GM12891 (cell line): ENCODE data around the gene GNRH2.
"Not testable (repeated sequence)": the region's sequence is repeated elsewhere in the genome, so short reads cannot be mapped to it uniquely, and the experiment has no call there.

Experiments
- DNase-seq: peaks from one replicate; pipeline ENCODE4 v3.0.0; 2011; ENCODE audit warnings: low spot score; ENCODE audit not compliant: insufficient read length
- FAIRE-seq: peaks from 2 replicates; lab custom pipeline; 2011; peaks lifted over from hg19 to GRCh38; lab: Jason Lieb, UNC
- PAX5 ChIP-seq: IDR thresholded peaks from 2 replicates; pipeline ENCODE4 v1.6.1; 2011; ENCODE audit warnings: low read length, moderate library complexity, mild to moderate bottlenecking; ENCODE audit not compliant: insufficient read depth, severe bottlenecking
- POLR2A ChIP-seq: IDR thresholded peaks from 2 replicates; pipeline ENCODE4 v1.6.1; 2011; ENCODE audit warnings: low read depth, low read length, control low read depth
- POLR2AphosphoS5 ChIP-seq: IDR thresholded peaks from 2 replicates; pipeline ENCODE4 v1.6.1; 2011; ENCODE audit warnings: low read depth, low read length, control low read depth
- POU2F2 ChIP-seq: IDR thresholded peaks from 2 replicates; pipeline ENCODE4 v1.6.1; 2011; ENCODE audit warnings: low read depth, mild to moderate bottlenecking, control low read depth, low read length, moderate library complexity
- SPI1 ChIP-seq: IDR thresholded peaks from 2 replicates; pipeline ENCODE4 v1.6.1; 2011; ENCODE audit warnings: low read depth, low read length, control low read depth
- TAF1 ChIP-seq: IDR thresholded peaks from 2 replicates; pipeline ENCODE4 v1.6.1; 2011; ENCODE audit warnings: low read depth, low read length, control low read depth

GNRH2 gene

DNA sequence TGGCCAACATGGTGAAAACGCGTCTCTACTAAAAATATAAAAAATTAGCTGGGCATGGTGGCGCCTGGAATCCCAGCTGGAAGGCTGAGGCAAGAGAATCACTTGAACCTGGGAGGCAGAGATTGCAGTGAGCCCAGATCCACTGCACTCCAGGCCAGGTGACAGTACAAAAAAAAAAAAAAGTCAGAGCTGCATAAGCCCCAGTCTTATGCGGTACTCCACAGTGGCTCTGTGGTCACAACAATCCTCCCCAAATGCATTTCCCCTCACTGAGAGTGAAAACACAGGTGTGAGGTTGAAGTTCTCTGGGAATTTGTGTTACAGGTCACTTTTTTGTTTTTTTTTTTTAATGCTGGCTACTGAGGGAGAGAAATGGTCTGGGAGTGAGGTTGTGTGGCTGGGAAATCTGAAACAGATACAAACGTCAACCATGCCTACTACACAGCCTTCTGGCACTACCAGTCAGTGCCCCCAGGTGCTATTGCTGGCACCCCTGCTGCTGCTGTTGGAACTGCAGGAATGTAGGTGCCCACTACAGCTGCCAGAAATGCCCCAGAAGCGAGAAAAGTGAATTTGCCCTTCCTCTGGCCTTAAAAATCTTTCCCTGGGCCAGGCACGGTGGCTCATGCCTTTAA lies 8.1 kb downstream of the GNRH2 start:
- TF ChIP-seq TAF1 (no peak), POLR2A (no peak)
- FAIRE-seq (no peak), DNase-seq (no peak)

DNA sequence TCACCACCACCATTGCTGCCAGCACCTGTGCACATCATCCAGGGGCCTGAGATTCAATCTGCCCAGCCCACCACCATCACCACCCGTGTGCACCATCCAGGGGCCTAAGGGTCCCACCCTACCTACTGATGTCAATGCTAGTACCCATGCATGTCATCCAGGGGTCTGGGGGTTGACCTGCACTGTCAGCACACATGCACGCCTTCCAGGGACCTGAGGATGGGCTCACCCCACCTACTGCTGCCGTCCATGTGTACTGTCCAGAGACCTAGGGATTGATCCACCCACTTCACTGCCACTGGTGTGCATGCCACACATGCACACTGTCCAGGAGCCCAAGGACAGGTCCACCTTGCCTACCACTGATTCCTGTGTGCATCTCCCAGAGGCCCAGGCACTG lies 16.1 kb downstream of the GNRH2 start:
- no peak for TF ChIP-seq POLR2A
- TF ChIP-seq POU2F2, result no peak
- no peak for TF ChIP-seq SPI1
- TF ChIP-seq POLR2AphosphoS5, result no peak
- no peak for TF ChIP-seq TAF1
- no peak for TF ChIP-seq PAX5
- no peak for DNase-seq
- no peak for FAIRE-seq

DNA sequence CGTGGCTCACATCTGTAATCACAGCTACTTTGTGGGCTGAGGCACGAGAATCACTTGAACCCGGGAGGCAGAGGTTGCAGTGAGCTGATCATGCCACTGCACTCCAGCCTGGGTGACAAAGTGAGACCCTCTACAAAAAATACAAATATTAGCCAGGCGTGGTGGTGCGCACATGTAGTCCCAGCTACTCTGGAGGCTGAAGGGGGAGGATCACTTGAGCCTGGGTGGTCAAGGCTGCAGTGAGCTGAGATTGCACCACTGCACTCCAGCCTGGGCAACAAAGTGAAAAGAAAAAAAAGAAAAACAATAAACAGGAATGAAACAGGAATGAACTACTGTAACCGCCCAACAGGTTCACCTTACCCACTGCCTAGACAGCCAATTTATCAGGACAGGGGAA lies 20.7 kb downstream of the GNRH2 start:
- FAIRE-seq, result peak; percentile 13
- DNase-seq, result not testable (repeated sequence)

DNA sequence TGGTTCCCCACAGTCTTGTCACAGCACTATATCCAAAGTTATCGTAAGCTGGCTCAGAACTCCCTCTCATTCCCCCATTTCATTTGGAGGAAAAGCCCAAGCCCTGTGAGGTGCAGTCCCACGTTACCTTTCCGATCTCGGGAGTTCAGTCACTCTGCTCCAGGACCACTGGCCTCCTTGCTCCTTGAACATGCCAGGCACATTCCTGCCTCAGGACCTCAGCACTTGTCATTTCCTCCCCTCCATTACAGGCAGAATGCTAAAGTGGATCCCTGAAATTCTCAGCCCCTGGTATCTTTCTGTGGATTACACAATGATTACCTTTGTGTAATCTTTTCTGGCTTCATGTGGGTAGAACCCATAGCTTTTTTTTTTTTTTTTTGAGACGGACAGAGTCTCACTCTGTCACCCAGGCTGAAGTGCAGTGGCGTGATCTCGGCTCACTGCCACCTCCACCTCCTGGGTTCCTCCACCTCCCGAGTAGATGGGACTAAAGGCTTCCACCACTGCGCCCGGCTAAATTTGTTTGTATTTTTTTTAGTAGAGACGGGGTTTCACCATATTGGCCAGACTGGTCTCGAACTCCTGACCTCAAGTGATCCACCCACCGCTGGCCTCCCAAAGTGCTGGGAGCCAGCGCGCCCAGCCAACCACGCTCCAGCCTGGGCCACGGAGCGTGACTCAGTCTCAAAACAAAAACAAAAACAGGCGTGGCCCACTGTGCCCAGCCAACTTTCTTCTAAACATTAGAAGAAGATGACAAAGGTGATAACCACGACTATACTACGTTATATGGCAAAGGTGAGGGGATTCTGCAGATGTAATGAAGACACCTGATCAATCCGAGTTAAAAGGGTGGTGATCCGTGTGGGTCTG lies 24.0 kb downstream of the GNRH2 start:
- DNase-seq (no peak), FAIRE-seq (peak; percentile 59)
- TF ChIP-seq TAF1 (no peak), PAX5 (peak; percentile 81), POLR2AphosphoS5 (no peak), SPI1 (no peak), POU2F2 (no peak), POLR2A (no peak)

DNA sequence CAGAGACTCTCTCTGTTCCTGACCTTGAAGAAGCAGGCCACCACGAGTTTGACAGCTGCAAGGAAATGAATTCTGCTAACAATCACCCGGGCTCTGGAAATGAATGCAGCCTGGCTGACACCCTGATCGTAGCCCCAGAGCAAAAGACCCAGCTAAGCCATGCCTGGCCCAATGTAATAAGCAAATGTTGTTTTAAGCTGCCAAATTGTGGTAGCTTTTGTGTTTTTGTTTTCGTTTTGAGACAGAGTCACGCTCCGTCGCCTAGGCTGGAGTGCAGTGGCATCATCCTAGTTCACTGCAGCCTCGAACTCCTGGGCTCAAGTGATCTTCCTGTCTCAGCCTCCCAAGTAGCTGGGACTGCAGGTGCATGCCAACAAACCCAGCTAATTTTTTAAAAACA lies 24.7 kb downstream of the GNRH2 start:
- peak; percentile 13 for FAIRE-seq

DNA sequence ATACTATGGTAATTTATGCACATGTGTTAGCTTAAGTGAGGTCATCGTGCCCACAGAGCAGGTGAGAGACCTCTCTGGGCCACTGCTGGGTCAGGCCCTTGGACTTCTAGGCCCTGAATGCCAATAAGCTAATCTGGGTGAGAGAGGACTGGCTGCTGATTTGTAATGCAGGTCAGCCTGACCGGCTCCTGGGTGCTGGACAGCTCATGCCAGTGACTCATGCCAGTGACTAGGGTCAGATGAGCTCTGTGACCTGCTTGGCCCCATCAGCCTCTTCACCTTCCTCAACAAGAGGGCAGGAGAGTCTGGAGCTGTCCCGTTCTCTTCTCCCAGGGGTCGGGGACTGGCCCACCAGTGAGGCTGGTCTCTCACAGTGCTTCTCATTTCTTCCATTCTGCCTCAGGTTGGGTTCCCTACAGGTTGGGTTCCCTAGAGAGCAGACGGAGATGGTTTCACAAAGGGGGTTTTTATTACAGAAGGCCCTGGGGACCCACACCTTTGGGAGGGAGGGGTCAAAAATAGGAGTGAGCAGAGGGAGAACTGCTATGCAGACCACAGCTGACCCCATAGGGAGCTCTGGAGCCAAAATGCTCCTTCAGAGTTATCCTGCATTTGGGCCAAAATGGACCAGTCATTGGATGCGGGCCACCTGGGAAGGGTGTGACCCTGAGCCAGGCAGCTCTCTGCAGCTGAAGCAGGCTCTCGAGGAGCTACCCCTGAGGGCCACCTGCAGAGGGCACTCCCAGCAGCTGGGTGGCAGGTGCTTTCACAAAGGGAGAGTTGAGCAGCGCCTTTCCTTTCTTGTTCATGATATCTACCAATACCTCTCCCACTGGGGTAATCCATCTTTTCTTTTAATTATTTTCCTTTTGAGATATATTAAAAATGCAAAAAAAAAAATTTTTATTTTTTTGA lies 25.8 kb downstream of the GNRH2 start:
- no peak for FAIRE-seq

More for the DNA sequence above, 24.7 kb downstream of the GNRH2 start:
- TF ChIP-seq PAX5 (peak; percentile 91), POU2F2 (no peak; the same call in 1 of the 2 replicates), POLR2A (no peak), SPI1 (no peak), TAF1 (no peak), POLR2AphosphoS5 (no peak)
- no peak for DNase-seq

DNA sequence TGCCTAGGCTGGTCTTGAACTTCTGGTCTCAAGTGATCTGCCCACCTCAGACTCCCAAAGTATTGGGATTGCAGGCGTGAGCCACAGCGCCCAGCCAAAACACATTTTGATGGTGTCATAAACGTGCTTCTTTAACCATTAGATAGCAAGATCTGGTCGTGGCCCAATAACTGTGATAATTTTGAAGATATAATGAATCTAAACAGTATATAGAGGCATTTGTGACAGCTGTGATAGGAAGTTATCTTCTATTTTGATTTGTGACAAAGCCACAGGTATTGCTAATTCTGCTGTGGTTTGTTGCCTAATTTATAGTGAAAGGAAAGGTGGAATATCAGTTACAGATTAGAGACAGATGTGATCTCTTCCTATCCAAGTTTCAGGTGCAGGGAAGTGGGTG lies 27.3 kb downstream of the GNRH2 start:
- no peak for FAIRE-seq
- TF ChIP-seq TAF1 (no peak), SPI1 (no peak), POLR2AphosphoS5 (no peak), PAX5 (no peak), POU2F2 (no peak), POLR2A (no peak)
- DNase-seq, result no peak

More for the DNA sequence above, 25.8 kb downstream of the GNRH2 start:
- no peak for DNase-seq
- TF ChIP-seq POU2F2 (no peak), TAF1 (no peak), POLR2AphosphoS5 (no peak), POLR2A (no peak), PAX5 (no peak), SPI1 (no peak)

DNA sequence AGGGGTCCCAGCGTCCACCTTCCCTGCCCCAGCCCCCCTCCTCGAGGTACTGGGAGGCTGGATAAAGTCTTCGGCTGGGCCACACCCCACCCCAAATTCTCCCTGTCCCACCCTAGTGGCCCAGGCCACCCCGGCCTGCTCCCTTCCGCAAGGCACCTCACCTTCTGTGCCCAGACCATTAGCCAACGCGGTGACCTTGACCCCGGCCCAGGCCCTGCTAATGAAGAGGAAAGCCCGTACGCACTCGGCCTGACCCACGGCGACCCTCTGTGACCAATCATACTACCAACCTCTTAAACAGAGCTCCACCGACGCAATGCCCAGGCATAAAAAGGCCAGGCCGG lies 27.8 kb downstream of the GNRH2 start:
- FAIRE-seq, result no peak
- no peak for DNase-seq
- TF ChIP-seq POLR2AphosphoS5 (no peak), TAF1 (no peak), POU2F2 (no peak), PAX5 (no peak), SPI1 (no peak), POLR2A (no peak)

DNA sequence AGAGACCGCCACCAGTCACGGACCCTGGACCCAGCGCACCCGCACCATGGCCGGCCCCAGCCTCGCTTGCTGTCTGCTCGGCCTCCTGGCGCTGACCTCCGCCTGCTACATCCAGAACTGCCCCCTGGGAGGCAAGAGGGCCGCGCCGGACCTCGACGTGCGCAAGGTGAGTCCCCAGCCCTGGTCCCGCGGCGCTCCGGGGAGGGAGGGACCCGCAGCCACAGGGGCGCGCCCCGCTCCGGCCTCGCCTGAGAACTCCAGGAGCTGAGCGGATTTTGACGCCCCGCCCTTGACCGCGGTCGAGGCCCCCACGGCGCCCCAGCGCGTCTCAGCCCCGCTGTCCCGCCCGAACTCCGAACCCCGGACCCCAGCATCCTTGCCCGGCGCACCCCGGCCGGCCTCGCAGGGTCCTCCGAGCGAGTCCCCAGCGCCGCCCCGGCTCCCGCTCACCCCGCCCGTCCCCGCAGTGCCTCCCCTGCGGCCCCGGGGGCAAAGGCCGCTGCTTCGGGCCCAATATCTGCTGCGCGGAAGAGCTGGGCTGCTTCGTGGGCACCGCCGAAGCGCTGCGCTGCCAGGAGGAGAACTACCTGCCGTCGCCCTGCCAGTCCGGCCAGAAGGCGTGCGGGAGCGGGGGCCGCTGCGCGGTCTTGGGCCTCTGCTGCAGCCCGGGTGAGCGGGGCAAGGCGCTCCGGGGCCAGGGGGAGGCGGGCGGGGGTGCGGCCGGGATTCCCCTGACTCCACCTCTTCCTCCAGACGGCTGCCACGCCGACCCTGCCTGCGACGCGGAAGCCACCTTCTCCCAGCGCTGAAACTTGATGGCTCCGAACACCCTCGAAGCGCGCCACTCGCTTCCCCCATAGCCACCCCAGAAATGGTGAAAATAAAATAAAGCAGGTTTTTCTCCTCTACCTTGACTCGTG lies 28.4 kb downstream of the GNRH2 start, which contains the start of gene OXT:
TSS of gene OXT (plus strand) at position 11 of the 920 bp plus-strand sequence. CDS start at position 47, 36 bp downstream.
- TF ChIP-seq TAF1 (no peak), PAX5 (no peak), POU2F2 (no peak), POLR2A (no peak), SPI1 (no peak), POLR2AphosphoS5 (no peak)
- FAIRE-seq (no peak), DNase-seq (no peak)
